Spinal cord (tissue), 10 donors: Measurements from ENCODE around the gene COL4A3. TPM values are rescaled to one million over a fixed set of nuclear protein-coding genes. Genes with fewer than 3 reads are reported as not detected.

Source experiments
- DNase-seq, 6 donors: peaks; one replicate each; pipeline versions ENCODE4 v3.0.0 to v3.0.0-alpha.2; 2013 to 2015; ENCODE audit warnings: low spot score in 6 of 6, low read depth in 4 of 6
- H3K27ac ChIP-seq: one replicate; pipeline ENCODE4 v1.5.1; 2013; ENCODE audit warnings: low read depth, low read length, control low read depth
- H3K27me3 ChIP-seq: one replicate; pipeline ENCODE4 v1.6.1; 2013; ENCODE audit warnings: low read length; ENCODE audit not compliant: control insufficient read depth, insufficient read depth
- H3K36me3 ChIP-seq: one replicate; pipeline ENCODE4 v1.6.1; 2013; ENCODE audit warnings: low read length; ENCODE audit not compliant: control insufficient read depth, insufficient read depth
- H3K4me1 ChIP-seq: one replicate; pipeline ENCODE4 v1.6.1; 2013; ENCODE audit warnings: low read length; ENCODE audit not compliant: control insufficient read depth, insufficient read depth
- H3K4me3 ChIP-seq: one replicate; pipeline ENCODE4 v1.5.1; 2013; ENCODE audit warnings: low read depth, low read length, control low read depth
- H3K9me3 ChIP-seq: one replicate; pipeline ENCODE4 v1.6.1; 2013; ENCODE audit warnings: low read length; ENCODE audit not compliant: control insufficient read depth, insufficient read depth
- WGBS: methylation state at CpG from one replicate; pipeline ENCODE4 v1.1.5; 2013; ENCODE audit warnings: missing lambda C conversion rate; ENCODE audit not compliant: insufficient coverage; 5-methylcytosine and 5-hydroxymethylcytosine counted together
- long read RNA-seq, 4 donors: transcript quantifications; one replicate each; lab custom pipeline, GENCODE V29; 2026
- polyA plus RNA-seq, 2 donors: library from polyadenylated mRNA; unstranded; fragments of 120-200 nt; gene quantifications; one replicate each; pipeline ENCODE4 v1.2.1, GENCODE V29; 2013; ENCODE audit not compliant: insufficient read length in 2 of 2
- total RNA-seq, 2 donors: library from RNA; depleted of rRNA in 1 of 2; stranded (reverse); fragments of 120-200 nt in 1 of 2; fragments of >200 nt in 1 of 2; gene quantifications; one replicate each; pipeline versions ENCODE4 v1.2.3 to v1.2.4, GENCODE V29; 2013 to 2014
- donor health status: healthy.

COL4A3 gene
- total RNA-seq (1 to 10 TPM; 1.7 to 2.2 TPM), polyA plus RNA-seq (1 to 10 TPM; 1.3 to 2.0 TPM)
- long read RNA-seq, donor 1, result 0 reads
- long read RNA-seq, donor 2, result 0 reads
- long read RNA-seq, donor 3, result 0 reads
- long read RNA-seq, donor 4, result 0 reads

DNA sequence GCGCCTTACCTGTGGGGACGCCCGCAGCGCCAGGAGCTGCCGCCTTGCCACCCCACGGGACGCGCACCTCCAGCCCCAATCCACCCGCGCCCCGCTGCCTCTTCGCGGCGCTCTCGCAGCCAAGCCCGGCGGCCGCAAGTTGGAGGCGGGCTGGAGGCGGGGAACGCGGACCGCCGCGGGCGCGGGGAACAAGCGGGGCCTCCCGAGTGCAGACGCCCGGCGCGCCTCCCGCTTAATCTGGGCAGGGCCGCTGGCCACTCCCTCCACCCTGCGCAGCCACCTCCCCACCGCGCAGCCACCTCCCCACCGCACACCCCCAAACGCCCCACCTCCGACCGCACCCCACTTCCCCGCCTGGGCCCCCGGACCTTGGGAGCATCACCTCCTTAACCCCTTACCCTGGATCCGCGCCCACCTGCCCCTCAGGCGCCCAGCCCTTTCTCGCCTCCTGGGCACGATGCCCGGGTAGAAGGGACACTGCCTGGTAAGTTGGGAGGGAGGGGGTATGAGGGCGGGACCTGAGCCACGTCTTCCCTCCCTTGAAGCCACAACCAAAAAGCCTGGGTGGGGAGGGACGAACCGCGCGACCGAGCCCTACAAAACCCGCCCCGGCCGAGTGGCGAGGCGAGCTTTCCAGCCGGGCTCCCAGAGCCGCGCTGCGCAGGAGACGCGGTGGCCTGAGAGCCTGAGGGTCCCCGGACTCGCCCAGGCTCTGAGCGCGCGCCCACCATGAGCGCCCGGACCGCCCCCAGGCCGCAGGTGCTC is at the start of gene COL4A3, which contains the start of gene COL4A4:
COL4A3 (plus strand) TSS at position 627 of the 765 bp plus-strand sequence; CDS start at position 730, 103 bp downstream.
COL4A4 (minus strand) TSS at position 208 of the 765 bp plus-strand sequence. CDS start 16,722 bp downstream, outside the sequence.
- H3K36me3 ChIP-seq, result no peaks in the 10 kb centered on the region
- H3K4me1 ChIP-seq, result peaks cover 15% of the 10 kb centered on the region
- peak within 1 kb of the TSS; percentile 32 for H3K4me3 ChIP-seq
- peaks cover 32% of the 10 kb centered on the region for H3K27me3 ChIP-seq
- WGBS, result under 1% methylated on average over 69 of the region's 77 CpGs
- H3K27ac ChIP-seq, result no peak within 1 kb of the TSS
- peak in 2 of 6 donors; percentile 40 to 43 for DNase-seq
- H3K9me3 ChIP-seq, result no peaks in the 10 kb centered on the region

- H3K4me1 ChIP-seq, result no peaks in the 10 kb centered on the region
- H3K9me3 ChIP-seq, result no peaks in the 10 kb centered on the region
- DNase-seq, result no peak
- H3K4me3 ChIP-seq, result no peak overlapping the region
- 83% methylated on average over 2 of the region's 5 CpGs for WGBS
- no peaks in the 10 kb centered on the region for H3K27me3 ChIP-seq
- H3K27ac ChIP-seq, result no peak overlapping the region
- H3K36me3 ChIP-seq, result no peaks in the 10 kb centered on the region
Measured at GRCh38 chr2:227115761-227116160, 48.7 kb upstream of the COL4A3 start.

- DNase-seq, result no peak
- no peak overlapping the region for H3K4me3 ChIP-seq
- no CpG with 5 or more reads among the region's 1 CpG for WGBS
- H3K27ac ChIP-seq, result no peak overlapping the region
- H3K27me3 ChIP-seq, result no peaks in the 10 kb centered on the region
- no peaks in the 10 kb centered on the region for H3K9me3 ChIP-seq
- H3K36me3 ChIP-seq, result no peaks in the 10 kb centered on the region
- no peaks in the 10 kb centered on the region for H3K4me1 ChIP-seq
Measured at GRCh38 chr2:227117027-227117426, 47.4 kb upstream of the COL4A3 start.

GRCh38 chr2:227117852-227118251 is 46.6 kb upstream of the COL4A3 start:
- H3K4me3 ChIP-seq, result no peak overlapping the region
- DNase-seq, result no peak
- no peaks in the 10 kb centered on the region for H3K9me3 ChIP-seq
- H3K27ac ChIP-seq, result no peak overlapping the region
- 75% methylated on average over 2 of the region's 3 CpGs for WGBS
- H3K4me1 ChIP-seq, result no peaks in the 10 kb centered on the region
- no peaks in the 10 kb centered on the region for H3K36me3 ChIP-seq
- H3K27me3 ChIP-seq, result no peaks in the 10 kb centered on the region

GRCh38 chr2:227118353-227118752 is 46.1 kb upstream of the COL4A3 start:
- DNase-seq, result no peak
- Histone ChIP-seq H3K4me1 (no peaks in the 10 kb centered on the region), H3K27ac (no peak overlapping the region), H3K9me3 (no peaks in the 10 kb centered on the region), H3K4me3 (no peak overlapping the region), H3K36me3 (no peaks in the 10 kb centered on the region), H3K27me3 (no peaks in the 10 kb centered on the region)

- Histone ChIP-seq H3K27me3 (peaks cover 3% of the 10 kb centered on the region), H3K27ac (no peak overlapping the region), H3K4me1 (no peaks in the 10 kb centered on the region), H3K36me3 (no peaks in the 10 kb centered on the region), H3K4me3 (no peak overlapping the region), H3K9me3 (no peaks in the 10 kb centered on the region)
- DNase-seq, result no peak
- 68% methylated on average over 4 of the region's 4 CpGs for WGBS
Measured at GRCh38 chr2:227123697-227124096, 40.7 kb upstream of the COL4A3 start.

DNA sequence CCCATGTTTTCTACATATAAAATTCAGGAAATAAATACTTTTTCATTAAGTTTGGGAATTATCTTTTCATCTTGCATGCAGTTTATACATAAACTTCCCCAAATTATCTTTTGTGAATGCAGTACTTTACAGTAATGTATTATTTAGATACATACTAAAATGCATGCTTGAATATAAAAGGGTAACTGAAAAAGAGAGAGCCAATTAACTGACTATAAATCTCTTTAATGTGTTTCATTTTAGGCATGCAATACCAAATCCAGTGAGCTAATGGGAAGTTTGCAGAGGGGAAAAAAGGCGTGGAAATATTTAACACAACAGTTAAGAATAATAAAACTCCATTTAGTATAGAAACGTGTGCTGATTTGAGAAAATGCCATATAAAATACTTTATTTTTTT is 39.6 kb upstream of the COL4A3 start:
- no CpG with 5 or more reads among the region's 2 CpGs for WGBS
- Histone ChIP-seq H3K27ac (no peak overlapping the region), H3K36me3 (no peaks in the 10 kb centered on the region), H3K4me1 (no peaks in the 10 kb centered on the region), H3K27me3 (peaks cover 3% of the 10 kb centered on the region), H3K4me3 (no peak overlapping the region), H3K9me3 (no peaks in the 10 kb centered on the region)
- DNase-seq, result peak in 1 of 6 donors; percentile 59

DNA sequence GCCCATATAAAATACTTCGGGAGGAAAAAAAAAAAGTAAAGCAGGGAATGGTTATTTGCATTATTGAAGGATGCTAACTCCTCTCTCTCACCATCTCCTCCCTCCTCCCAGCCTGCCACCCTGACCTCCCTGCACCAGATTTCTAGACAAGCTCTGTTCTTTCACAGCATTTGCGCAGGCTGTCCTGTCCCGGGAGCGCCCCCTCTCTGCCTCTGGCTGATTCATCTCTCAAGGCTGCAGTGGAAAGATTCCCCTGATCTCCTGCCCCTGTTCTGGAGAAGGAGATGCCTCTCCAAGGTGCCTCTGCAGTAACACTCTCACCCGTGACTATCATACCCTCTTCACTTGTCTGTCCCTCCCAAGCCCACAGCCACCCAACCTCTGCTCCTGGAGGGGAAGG is 38.9 kb upstream of the COL4A3 start:
- 69% methylated on average over 3 of the region's 5 CpGs for WGBS
- H3K27me3 ChIP-seq, result peaks cover 3% of the 10 kb centered on the region
- no peaks in the 10 kb centered on the region for H3K4me1 ChIP-seq
- no peak overlapping the region for H3K27ac ChIP-seq
- no peak for DNase-seq
- H3K36me3 ChIP-seq, result no peaks in the 10 kb centered on the region
- H3K9me3 ChIP-seq, result no peaks in the 10 kb centered on the region
- H3K4me3 ChIP-seq, result no peak overlapping the region

DNA sequence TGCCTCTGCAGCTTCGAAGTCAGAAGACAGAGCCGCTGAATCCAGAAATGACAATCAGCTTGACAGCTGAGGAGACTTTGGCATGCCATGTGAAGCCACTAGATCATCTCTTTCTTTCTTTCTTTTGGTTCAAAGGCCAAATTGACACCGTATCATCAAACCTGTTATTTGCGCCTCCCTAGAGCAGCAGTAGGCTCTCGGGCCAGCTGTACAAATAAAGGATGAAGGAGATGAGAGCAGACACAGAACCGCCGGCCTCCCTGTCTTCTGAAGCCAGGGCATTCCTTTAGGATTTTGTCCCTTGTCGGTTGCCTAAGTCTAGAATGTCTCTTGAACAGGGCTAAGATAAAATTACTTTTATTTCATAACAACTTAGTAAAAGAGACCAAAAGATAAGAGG is 37.2 kb upstream of the COL4A3 start:
- Histone ChIP-seq H3K27ac (no peak overlapping the region), H3K4me3 (no peak overlapping the region), H3K36me3 (no peaks in the 10 kb centered on the region), H3K4me1 (no peaks in the 10 kb centered on the region), H3K27me3 (peaks cover 3% of the 10 kb centered on the region), H3K9me3 (no peaks in the 10 kb centered on the region)
- peak in 3 of 6 donors; percentile 0 to 19 (median 15) for DNase-seq
- WGBS, result 24% methylated on average over 6 of the region's 8 CpGs

- Histone ChIP-seq H3K27ac (no peak overlapping the region), H3K36me3 (no peaks in the 10 kb centered on the region), H3K27me3 (peaks cover 3% of the 10 kb centered on the region), H3K4me1 (no peaks in the 10 kb centered on the region), H3K4me3 (no peak overlapping the region), H3K9me3 (no peaks in the 10 kb centered on the region)
- 94% methylated on average over 8 of the region's 8 CpGs for WGBS
- DNase-seq, result no peak
Measured at GRCh38 chr2:227130636-227131035, 33.8 kb upstream of the COL4A3 start.
